Liver (tissue), 9 donors: ENCODE results near the gene SIRT4. TPM values are rescaled to one million over a fixed set of nuclear protein-coding genes. Genes with fewer than 3 reads are reported as not detected.
A peak's percentile ranks its signal among the peaks of the same experiment; 100 is the strongest.

Source experiments
- DNase-seq: peaks from one replicate; pipeline ENCODE4 v3.0.0-alpha.2; 2017; ENCODE audit warnings: low spot score
- H3K27ac ChIP-seq, 2 donors: one replicate each; pipeline ENCODE4 v1.7.0; 2013; ENCODE audit warnings: inconsistent platforms in 2 of 2, low read length in 2 of 2, control low read depth in 1 of 2, low read depth in 1 of 2, mild to moderate bottlenecking in 1 of 2
- H3K27me3 ChIP-seq, 4 donors: one replicate each; pipeline versions ENCODE4 v1.6.1 to v1.7.0; 2013; ENCODE audit warnings: low read length in 3 of 4, inconsistent platforms in 1 of 4, mild to moderate bottlenecking in 1 of 4, moderate library complexity in 1 of 4; ENCODE audit not compliant: control insufficient read depth in 4 of 4, insufficient read depth in 4 of 4
- H3K36me3 ChIP-seq, 4 donors: one replicate each; pipeline versions ENCODE4 v1.6.1 to v1.7.0; 2013; ENCODE audit warnings: low read length in 3 of 4, mild to moderate bottlenecking in 3 of 4, low read depth in 1 of 4, moderate library complexity in 1 of 4; ENCODE audit not compliant: control insufficient read depth in 4 of 4, insufficient read depth in 3 of 4
- H3K4me1 ChIP-seq, 4 donors: one replicate each; pipeline versions ENCODE4 v1.6.1 to v1.7.0; 2013; ENCODE audit warnings: low read length in 3 of 4, mild to moderate bottlenecking in 3 of 4, moderate library complexity in 1 of 4; ENCODE audit not compliant: control insufficient read depth in 4 of 4, insufficient read depth in 4 of 4
- H3K4me3 ChIP-seq, 3 donors: one replicate each; pipeline versions ENCODE4 v1.6.1 to v1.7.0; 2013; ENCODE audit warnings: low read length in 3 of 3, control low read depth in 1 of 3, low read depth in 1 of 3, mild to moderate bottlenecking in 1 of 3
- H3K9ac ChIP-seq, 2 donors: one replicate each; pipeline ENCODE4 v1.7.0; 2013; ENCODE audit warnings: low read length in 2 of 2, mild to moderate bottlenecking in 2 of 2, moderate library complexity in 2 of 2, control low read depth in 1 of 2, low read depth in 1 of 2
- H3K9me3 ChIP-seq, 4 donors: one replicate each; pipeline versions ENCODE4 v1.6.1 to v1.7.0; 2013; ENCODE audit warnings: low read length in 3 of 4; ENCODE audit not compliant: control insufficient read depth in 4 of 4
- CTCF ChIP-seq: fragments of 150-350 bp; IDR thresholded peaks from 2 replicates; pipeline ENCODE4 v1.5.1; 2017; ENCODE audit warnings: improper control_type of control experiment, low read depth, low read length; ENCODE audit not compliant: missing input control
- EGR1 ChIP-seq, 2 donors: IDR thresholded peaks; 2 replicates each; pipeline ENCODE4 v1.6.1; 2016 to 2018; ENCODE audit warnings: antibody characterized with exemption in 2 of 2, low read depth in 2 of 2
- FOXA1 ChIP-seq: IDR thresholded peaks from 2 replicates; pipeline ENCODE4 v1.6.1; 2016; ENCODE audit warnings: antibody characterized with exemption
- FOXA2 ChIP-seq: IDR thresholded peaks from 2 replicates; pipeline ENCODE4 v1.6.1; 2016; ENCODE audit warnings: antibody characterized with exemption
- GABPA ChIP-seq, 2 donors: IDR thresholded peaks in 1 of 2; conservative IDR thresholded peaks in 1 of 2; 2 replicates each; pipeline ENCODE4 v1.6.1; 2016; ENCODE audit warnings: antibody characterized with exemption in 2 of 2, mild to moderate bottlenecking in 1 of 2, moderate library complexity in 1 of 2
- HNF4A ChIP-seq, 2 donors: conservative IDR thresholded peaks; 2 replicates each; pipeline ENCODE4 v1.6.1; 2016; ENCODE audit warnings: antibody characterized with exemption in 2 of 2, mild to moderate bottlenecking in 2 of 2
- HNF4G ChIP-seq: IDR thresholded peaks from 2 replicates; pipeline ENCODE4 v1.6.1; 2016; ENCODE audit warnings: antibody characterized with exemption
- JUND ChIP-seq, 2 donors: IDR thresholded peaks; 2 replicates each; pipeline ENCODE4 v1.6.1; 2016; ENCODE audit warnings: antibody characterized with exemption in 2 of 2
- MAX ChIP-seq: IDR thresholded peaks from 2 replicates; pipeline ENCODE4 v1.6.1; 2016; ENCODE audit warnings: antibody characterized with exemption
- NR2F2 ChIP-seq: IDR thresholded peaks from 2 replicates; pipeline ENCODE4 v1.6.1; 2016; ENCODE audit warnings: antibody characterized with exemption
- RAD21 ChIP-seq, 2 donors: IDR thresholded peaks; 2 replicates each; pipeline ENCODE4 v1.6.1; 2016; ENCODE audit warnings: antibody characterized with exemption in 2 of 2, mild to moderate bottlenecking in 2 of 2
- REST ChIP-seq: IDR thresholded peaks from 2 replicates; pipeline ENCODE4 v1.6.1; 2016; ENCODE audit warnings: antibody characterized with exemption, mild to moderate bottlenecking
- RXRA ChIP-seq, 2 donors: IDR thresholded peaks; 2 replicates each; pipeline ENCODE4 v1.6.1; 2017 to 2018; ENCODE audit warnings: antibody characterized with exemption in 2 of 2, mild to moderate bottlenecking in 1 of 2
- SP1 ChIP-seq: IDR thresholded peaks from 2 replicates; pipeline ENCODE4 v1.6.1; 2018; ENCODE audit warnings: antibody characterized with exemption, mild to moderate bottlenecking
- TAF1 ChIP-seq: conservative IDR thresholded peaks from 2 replicates; pipeline ENCODE4 v1.6.1; 2016; ENCODE audit warnings: antibody characterized with exemption, mild to moderate bottlenecking
- YY1 ChIP-seq: IDR thresholded peaks from 2 replicates; pipeline ENCODE4 v1.6.1; 2016; ENCODE audit warnings: antibody characterized with exemption, mild to moderate bottlenecking
- ZBTB33 ChIP-seq: IDR thresholded peaks from 2 replicates; pipeline ENCODE4 v1.6.1; 2016; ENCODE audit warnings: antibody characterized with exemption
- WGBS: extraction: QIAGEN DNeasy Blood & Tissue Kit; methylation state at CpG from one replicate; pipeline ENCODE4 v1.1.7; 2013; 5-methylcytosine and 5-hydroxymethylcytosine counted together
- polyA plus RNA-seq, 2 donors: library from polyadenylated mRNA; stranded (reverse) in 1 of 2; unstranded in 1 of 2; fragments of 200-250 nt in 1 of 2; fragments of >200 nt in 1 of 2; fragmentation: Nextera tagmentation in 1 of 2; extraction: Ambion mirVana in 1 of 2; gene quantifications; one replicate each; pipeline versions ENCODE4 v1.2.1 to v1.2.3, GENCODE V29; 2013 to 2015
- total RNA-seq, 2 donors: library from RNA; depleted of rRNA; stranded (reverse); fragments of >200 nt; gene quantifications; one replicate each; pipeline ENCODE4 v1.2.3, GENCODE V29; 2014
- donor health status: healthy.
- donor health status: healthy.
- donor health status: healthy.
- donor health status: healthy.
- donor health status: healthy.

SIRT4 gene
- total and polyA plus RNA-seq, 4 donors, result 1.6 to 4.2 (median 1.9) TPM

GRCh38 chr12:120350576-120351350 lies 48.6 kb downstream of the SIRT4 start:
- Histone ChIP-seq H3K4me1 (peaks cover 4 to 20% (median 13%) of the 10 kb centered on the region in 4 donors), H3K36me3 (no peaks in the 10 kb centered on the region), H3K4me3 (peak overlapping the region in 2 of 3 donors; percentile 22 to 38), H3K27ac (peak overlapping the region in 1 of 2 donors; percentile 50), H3K27me3 (no peaks in the 10 kb centered on the region), H3K9ac (peak overlapping the region; percentile 14 to 42), H3K9me3 (no peaks in the 10 kb centered on the region)
- WGBS, result 31% methylated on average over 19 of the region's 19 CpGs
- no peak for DNase-seq
- TF ChIP-seq HNF4A (conservative IDR thresholded peaks at IDR 0.05), result peak; percentile 48 to 51
- no peak for TF ChIP-seq JUND (IDR thresholded peaks at IDR 0.05)
- TF ChIP-seq RAD21 (IDR thresholded peaks at IDR 0.05), result peak in 1 of 2 donors; percentile 28
- TF ChIP-seq HNF4G, result no peak
- TF ChIP-seq NR2F2, result no peak
- TF ChIP-seq YY1, result peak; percentile 77
- no peak for TF ChIP-seq ZBTB33
- no peak for TF ChIP-seq REST
- TF ChIP-seq CTCF, result no peak
- peak; percentile 38 to 52 for TF ChIP-seq RXRA (IDR thresholded peaks at IDR 0.05)
- TF ChIP-seq MAX, result no peak
- peak; percentile 71 for TF ChIP-seq TAF1
- peak; percentile 17 for TF ChIP-seq FOXA2
- TF ChIP-seq FOXA1, result no peak
- TF ChIP-seq EGR1 (IDR thresholded peaks at IDR 0.05; ENCODE audit: low read depth in 2 of 2), result no peak
- TF ChIP-seq SP1, result peak; percentile 55
- TF ChIP-seq GABPA (IDR thresholded peaks at IDR 0.05 in 1 of 2, conservative IDR thresholded peaks at IDR 0.05 in 1 of 2), result no peak
